ENCODE results near the gene IGFL2.

Gene IGFL2

DNA sequence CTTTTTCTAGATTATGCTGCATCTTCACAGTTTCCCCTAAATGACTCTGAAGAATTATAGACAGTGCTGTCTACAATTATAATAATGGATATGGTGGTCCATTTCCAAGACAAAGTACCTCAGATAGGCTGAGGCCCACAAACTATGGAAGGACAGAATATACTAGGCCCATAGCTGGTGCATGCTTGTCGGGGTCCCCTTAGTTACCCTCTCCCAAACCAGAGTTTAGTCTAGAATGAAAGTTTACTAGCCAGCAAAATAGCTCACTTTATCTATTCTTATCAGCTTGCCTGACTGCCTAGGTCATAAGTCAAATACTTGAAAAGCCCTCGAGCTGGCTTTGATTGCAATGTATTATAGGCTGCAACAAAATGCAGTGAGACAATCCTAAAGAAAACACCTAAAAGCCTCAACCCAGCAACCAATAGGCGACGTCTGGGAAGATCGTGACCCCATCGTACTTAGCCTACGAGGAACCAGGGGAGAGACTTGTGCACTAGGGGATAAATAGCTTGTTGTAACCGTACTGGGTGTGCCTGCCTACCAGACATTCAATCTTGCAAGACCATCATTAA lies 785 bp upstream of the IGFL2 start:
- Histone ChIP-seq H3K36me3 (ENCODE audit: control insufficient read depth in 1 of 2, insufficient read depth in 2 of 2, low read depth in 1 of 2, low read length in 2 of 2) (no peaks in the 10 kb centered on the region), H2BK120ac (ENCODE audit: low read depth, low read length) (no peak overlapping the region), H3K79me1 (replicated peaks; ENCODE audit: low read length, poor library complexity, severe bottlenecking) (no peaks in the 10 kb centered on the region), H3K14ac (ENCODE audit: low read length in 2 of 2) (no peak overlapping the region), H3K27ac (ENCODE audit: low read length, poor library complexity, severe bottlenecking) (no peak overlapping the region), H2BK15ac (ENCODE audit: low read depth, poor library complexity, severe bottlenecking) (no peak overlapping the region), H2AK5ac (ENCODE audit: low read length, severe bottlenecking) (no peak overlapping the region), H3K18ac (ENCODE audit: low read depth in 1 of 2, low read length in 2 of 2) (no peak overlapping the region), H4K91ac (ENCODE audit: low read length) (no peak overlapping the region), H4K8ac (ENCODE audit: low read length) (no peak overlapping the region), H2BK5ac (ENCODE audit: low read depth, low read length, poor library complexity, severe bottlenecking) (no peak overlapping the region), H3K4me2 (ENCODE audit: low read length, poor library complexity, severe bottlenecking) (no peak overlapping the region), H2BK12ac (ENCODE audit: low read length in 2 of 2) (no peak overlapping the region), H3K4me3 (ENCODE audit: insufficient read depth in 1 of 2, low read depth in 1 of 2, low read length in 2 of 2) (no peak overlapping the region), H3K27me3 (ENCODE audit: control insufficient read depth in 1 of 2, insufficient read depth in 1 of 2, low read length in 2 of 2) (peaks cover 28 to 67% of the 10 kb centered on the region in 2 experiments), H3K23ac (ENCODE audit: low read length in 2 of 2) (no peak overlapping the region), H3K4me1 (ENCODE audit: control insufficient read depth, insufficient read depth, low read depth, low read length) (no peaks in the 10 kb centered on the region), H3K4ac (ENCODE audit: low read depth in 1 of 2, low read length in 2 of 2) (no peak overlapping the region), H3K9ac (ENCODE audit: low read length) (no peak overlapping the region), H2AFZ (ENCODE audit: low read depth, low read length) (no peak overlapping the region), H3K9me3 (ENCODE audit: control insufficient read depth, low read length) (no peaks in the 10 kb centered on the region)
- WGBS = 73% methylated on average over 8 of the region's 8 CpGs
- no peak for DNase-seq

DNA sequence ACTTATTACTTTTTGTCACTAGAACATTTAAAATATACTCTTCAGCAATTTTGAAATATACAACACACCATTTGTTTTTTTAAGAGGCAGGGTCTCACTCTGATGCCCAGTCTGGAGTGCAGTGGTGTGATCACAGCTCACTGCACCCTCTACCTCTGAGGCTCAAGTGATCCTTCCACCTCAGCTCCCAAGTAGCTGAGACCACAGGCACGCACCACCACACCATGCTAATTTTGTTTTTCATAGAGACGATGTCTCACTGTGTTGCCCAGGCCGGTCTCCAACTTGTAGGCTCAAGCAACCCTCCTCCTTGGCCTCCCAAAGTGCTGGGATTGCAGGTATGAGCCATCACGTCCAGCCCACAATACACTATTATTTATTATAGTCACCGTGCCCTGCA lies 2.6 kb downstream of the IGFL2 start:
- H3K4me1 ChIP-seq (ENCODE audit: control insufficient read depth, insufficient read depth, low read depth, low read length) = no peaks in the 10 kb centered on the region
- H2BK15ac ChIP-seq (ENCODE audit: low read depth, poor library complexity, severe bottlenecking) = no peak overlapping the region
- H2AK5ac ChIP-seq (ENCODE audit: low read length, severe bottlenecking) = no peak overlapping the region
- no peaks in the 10 kb centered on the region for H3K9me3 ChIP-seq (ENCODE audit: control insufficient read depth, low read length)
- H3K27ac ChIP-seq (ENCODE audit: low read length, poor library complexity, severe bottlenecking) = no peak overlapping the region
- H4K91ac ChIP-seq (ENCODE audit: low read length) = no peak overlapping the region
- H2AFZ ChIP-seq (ENCODE audit: low read depth, low read length) = no peak overlapping the region
- H3K27me3 ChIP-seq (ENCODE audit: control insufficient read depth in 1 of 2, insufficient read depth in 1 of 2, low read length in 2 of 2) = peaks cover 28 to 78% of the 10 kb centered on the region in 2 experiments
- 84% methylated on average over 5 of the region's 5 CpGs for WGBS
- DNase-seq = no peak
- H2BK5ac ChIP-seq (ENCODE audit: low read depth, low read length, poor library complexity, severe bottlenecking) = no peak overlapping the region
- H2BK120ac ChIP-seq (ENCODE audit: low read depth, low read length) = no peak overlapping the region
- H3K36me3 ChIP-seq (ENCODE audit: control insufficient read depth in 1 of 2, insufficient read depth in 2 of 2, low read depth in 1 of 2, low read length in 2 of 2) = no peaks in the 10 kb centered on the region
- no peak overlapping the region for H2BK12ac ChIP-seq (ENCODE audit: low read length in 2 of 2)
- H3K4me2 ChIP-seq (ENCODE audit: low read length, poor library complexity, severe bottlenecking) = no peak overlapping the region
- H3K23ac ChIP-seq (ENCODE audit: low read length in 2 of 2) = no peak overlapping the region
- no peak overlapping the region for H3K18ac ChIP-seq (ENCODE audit: low read depth in 1 of 2, low read length in 2 of 2)
- H3K9ac ChIP-seq (ENCODE audit: low read length) = no peak overlapping the region
- no peak overlapping the region for H3K4me3 ChIP-seq (ENCODE audit: insufficient read depth in 1 of 2, low read depth in 1 of 2, low read length in 2 of 2)
- H3K14ac ChIP-seq (ENCODE audit: low read length in 2 of 2) = peak overlapping the region in 1 of 2 experiments; percentile 66
- no peak overlapping the region for H3K4ac ChIP-seq (ENCODE audit: low read depth in 1 of 2, low read length in 2 of 2)
- H3K79me1 ChIP-seq (replicated peaks; ENCODE audit: low read length, poor library complexity, severe bottlenecking) = no peaks in the 10 kb centered on the region
- H4K8ac ChIP-seq (ENCODE audit: low read length) = no peak overlapping the region

DNA sequence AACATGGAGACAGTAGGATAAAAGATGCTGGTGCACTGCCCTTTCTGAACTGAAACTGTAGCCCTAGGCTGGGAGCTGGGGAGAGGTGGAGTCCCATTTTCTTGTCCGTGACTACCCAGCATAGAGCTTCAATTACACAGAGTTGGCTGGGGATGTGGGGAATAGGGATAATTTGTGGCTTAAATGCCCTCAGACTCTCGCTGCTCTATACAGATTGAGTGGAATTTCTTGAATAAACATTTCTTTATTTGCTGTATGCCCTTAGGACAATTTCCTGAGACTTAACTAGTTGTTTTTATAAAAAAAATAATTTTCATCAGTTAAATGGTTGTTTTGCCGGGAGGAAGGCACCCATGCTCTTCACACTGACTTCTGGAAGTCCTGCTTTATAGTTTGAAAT lies 7.2 kb downstream of the IGFL2 start:
- Histone ChIP-seq H2BK120ac (ENCODE audit: low read depth, low read length) (no peak overlapping the region), H3K36me3 (ENCODE audit: control insufficient read depth in 1 of 2, insufficient read depth in 2 of 2, low read depth in 1 of 2, low read length in 2 of 2) (no peaks in the 10 kb centered on the region), H3K4me1 (ENCODE audit: control insufficient read depth, insufficient read depth, low read depth, low read length) (no peaks in the 10 kb centered on the region), H3K27ac (ENCODE audit: low read length, poor library complexity, severe bottlenecking) (no peak overlapping the region), H2AK5ac (ENCODE audit: low read length, severe bottlenecking) (no peak overlapping the region), H3K79me1 (replicated peaks; ENCODE audit: low read length, poor library complexity, severe bottlenecking) (no peaks in the 10 kb centered on the region), H3K18ac (ENCODE audit: low read depth in 1 of 2, low read length in 2 of 2) (no peak overlapping the region), H4K91ac (ENCODE audit: low read length) (no peak overlapping the region), H3K9me3 (ENCODE audit: control insufficient read depth, low read length) (peaks cover 7% of the 10 kb centered on the region), H3K23ac (ENCODE audit: low read length in 2 of 2) (no peak overlapping the region), H4K8ac (ENCODE audit: low read length) (no peak overlapping the region), H2BK5ac (ENCODE audit: low read depth, low read length, poor library complexity, severe bottlenecking) (no peak overlapping the region), H2AFZ (ENCODE audit: low read depth, low read length) (no peak overlapping the region), H3K14ac (ENCODE audit: low read length in 2 of 2) (no peak overlapping the region), H3K4ac (ENCODE audit: low read depth in 1 of 2, low read length in 2 of 2) (no peak overlapping the region), H2BK15ac (ENCODE audit: low read depth, poor library complexity, severe bottlenecking) (no peak overlapping the region), H3K27me3 (ENCODE audit: control insufficient read depth in 1 of 2, insufficient read depth in 1 of 2, low read length in 2 of 2) (peaks cover 19 to 71% of the 10 kb centered on the region in 2 experiments), H2BK12ac (ENCODE audit: low read length in 2 of 2) (no peak overlapping the region), H3K9ac (ENCODE audit: low read length) (no peak overlapping the region), H3K4me2 (ENCODE audit: low read length, poor library complexity, severe bottlenecking) (no peak overlapping the region), H3K4me3 (ENCODE audit: insufficient read depth in 1 of 2, low read depth in 1 of 2, low read length in 2 of 2) (no peak overlapping the region)
- 82% methylated on average over 2 of the region's 3 CpGs for WGBS
- no peak for DNase-seq

DNA sequence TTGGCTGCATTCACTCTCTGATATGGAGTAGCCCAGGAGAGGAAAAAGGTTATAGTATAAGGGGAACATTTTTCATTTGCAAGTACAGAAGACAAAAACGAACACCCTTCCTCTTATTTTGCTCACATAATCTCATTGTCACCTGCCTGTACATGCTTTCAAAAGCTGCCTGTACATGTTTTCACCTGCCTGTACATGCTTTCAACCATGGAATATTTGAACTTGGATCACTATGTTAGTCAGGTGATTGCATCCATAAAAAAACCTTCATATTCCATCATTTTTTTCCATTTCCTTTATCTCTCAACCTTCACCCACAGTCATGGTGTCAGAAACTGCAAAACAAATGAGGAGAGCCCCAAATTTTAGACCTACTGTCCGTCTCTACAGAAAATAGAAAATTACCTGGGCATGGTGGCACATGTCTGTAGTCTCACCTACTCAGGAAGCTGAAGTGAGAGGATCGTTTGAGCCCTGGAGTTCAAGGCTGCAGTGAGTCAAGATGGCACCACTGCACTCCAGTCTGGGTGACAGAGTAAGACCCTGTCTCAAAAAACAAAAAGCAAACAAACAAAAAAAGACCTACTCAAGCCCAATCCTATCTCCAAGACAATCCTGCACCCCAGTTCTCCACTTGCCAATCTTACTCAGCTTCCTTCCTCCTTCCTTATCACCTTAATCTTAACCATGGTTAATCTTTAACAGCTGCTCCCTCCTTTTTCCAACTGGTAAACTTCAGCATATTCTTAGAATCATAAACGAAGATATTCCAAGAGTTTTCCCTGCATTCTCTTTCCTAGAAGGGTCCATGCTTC lies 11.6 kb downstream of the IGFL2 start:
- Histone ChIP-seq H3K4me3 (ENCODE audit: insufficient read depth in 1 of 2, low read depth in 1 of 2, low read length in 2 of 2) (no peak overlapping the region), H2BK12ac (ENCODE audit: low read length in 2 of 2) (no peak overlapping the region), H3K14ac (ENCODE audit: low read length in 2 of 2) (no peak overlapping the region), H3K9me3 (ENCODE audit: control insufficient read depth, low read length) (peaks cover 34% of the 10 kb centered on the region), H3K9ac (ENCODE audit: low read length) (no peak overlapping the region), H2AFZ (ENCODE audit: low read depth, low read length) (no peak overlapping the region), H3K4me1 (ENCODE audit: control insufficient read depth, insufficient read depth, low read depth, low read length) (no peaks in the 10 kb centered on the region), H3K23ac (ENCODE audit: low read length in 2 of 2) (no peak overlapping the region), H2BK15ac (ENCODE audit: low read depth, poor library complexity, severe bottlenecking) (no peak overlapping the region), H2AK5ac (ENCODE audit: low read length, severe bottlenecking) (no peak overlapping the region), H3K4me2 (ENCODE audit: low read length, poor library complexity, severe bottlenecking) (no peak overlapping the region), H3K4ac (ENCODE audit: low read depth in 1 of 2, low read length in 2 of 2) (no peak overlapping the region), H3K18ac (ENCODE audit: low read depth in 1 of 2, low read length in 2 of 2) (no peak overlapping the region), H3K79me1 (replicated peaks; ENCODE audit: low read length, poor library complexity, severe bottlenecking) (no peaks in the 10 kb centered on the region), H2BK5ac (ENCODE audit: low read depth, low read length, poor library complexity, severe bottlenecking) (no peak overlapping the region), H3K27me3 (ENCODE audit: control insufficient read depth in 1 of 2, insufficient read depth in 1 of 2, low read length in 2 of 2) (peaks cover 30 to 62% of the 10 kb centered on the region in 2 experiments), H4K91ac (ENCODE audit: low read length) (no peak overlapping the region), H3K36me3 (ENCODE audit: control insufficient read depth in 1 of 2, insufficient read depth in 2 of 2, low read depth in 1 of 2, low read length in 2 of 2) (no peaks in the 10 kb centered on the region), H2BK120ac (ENCODE audit: low read depth, low read length) (no peak overlapping the region), H4K8ac (ENCODE audit: low read length) (no peak overlapping the region), H3K27ac (ENCODE audit: low read length, poor library complexity, severe bottlenecking) (no peak overlapping the region)
- 61% methylated on average over 4 of the region's 4 CpGs for WGBS
- no peak for DNase-seq

Data from mesenchymal stem cell (in vitro differentiated cells and primary cell).